MCF 10A (cell line): ENCODE measurements around the gene TNRC18. TPM values are rescaled to one million over a fixed set of nuclear protein-coding genes. Genes with fewer than 3 reads are reported as not detected.

Experiments
- BruUV-seq: library from RNA; stranded (reverse); fragments of 400-500 nt; replicated peaks from 2 replicates; lab custom pipeline; 2021; lab: Mats Ljungman, UMichigan
- CTCF ChIA-PET: fragments of 300-600 bp; sonication (Branson Sonifier 250); formaldehyde crosslinking; extraction: SDS; loops from one replicate; lab custom pipeline; 2021; ENCODE audit warnings: antibody characterized with exemption, inconsistent platforms; lab: Yijun Ruan, JAX
- POLR2A ChIA-PET: fragments of 300-600, 350-650 bp; sonication (Branson Sonifier 250); formaldehyde crosslinking; extraction: SDS; loops from one replicate; lab custom pipeline; 2020; ENCODE audit warnings: antibody characterized with exemption, inconsistent platforms; lab: Yijun Ruan, JAX
- DNase-seq: peaks from one replicate; pipeline ENCODE4 v3.0.0-alpha.2; 2018; ENCODE audit not compliant: unreplicated experiment
- H3K27ac Mint-ChIP-seq: one replicate; pipeline ENCODE4 v1.8.0; 2022; ENCODE audit warnings: mild to moderate bottlenecking, low read depth, mixed read lengths; ENCODE audit not compliant: unreplicated experiment
- H3K27me3 Mint-ChIP-seq: one replicate; pipeline ENCODE4 v1.8.0; 2022; ENCODE audit warnings: mixed read lengths; ENCODE audit not compliant: insufficient read depth, unreplicated experiment
- H3K36me3 Mint-ChIP-seq: one replicate; pipeline ENCODE4 v1.8.0; 2022; ENCODE audit warnings: mild to moderate bottlenecking, moderate library complexity, mixed read lengths; ENCODE audit not compliant: insufficient read depth, unreplicated experiment
- H3K4me1 Mint-ChIP-seq: one replicate; pipeline ENCODE4 v1.8.0; 2022; ENCODE audit warnings: mixed read lengths; ENCODE audit not compliant: insufficient read depth, unreplicated experiment
- H3K4me3 Mint-ChIP-seq: one replicate; pipeline ENCODE4 v1.8.0; 2022; ENCODE audit warnings: mild to moderate bottlenecking, moderate library complexity, mixed read lengths; ENCODE audit not compliant: unreplicated experiment
- H3K9me3 Mint-ChIP-seq: one replicate; pipeline ENCODE4 v1.8.0; 2022; ENCODE audit warnings: mixed read lengths; ENCODE audit not compliant: unreplicated experiment
- intact Hi-C: fragments of 100-400 bp; cut with micrococcal nuclease; formaldehyde crosslinking; loops from 2 replicates; pipeline ENCODE4 v1.14.1; 2022
- total RNA-seq: library from RNA; stranded (reverse); gene quantifications from 2 replicates; pipeline ENCODE4 v1.2.3, GENCODE V29; 2022
- TF ChIP-seq, protein P1 (sequence below): fragments of 200-600 bp; IDR thresholded peaks from one replicate; pipeline ENCODE4 v1.8.0; 2022; ENCODE audit warnings: antibody characterized with exemption, mild to moderate bottlenecking; ENCODE audit not compliant: unreplicated experiment

TNRC18 gene
- total RNA-seq, 1 experiment from 2014 or later = 132 TPM

GRCh38 chr7:5454485-5454884, 30.9 kb upstream of the TNRC18 start:
- Mint-ChIP-seq H3K4me1 (peaks cover 7% of the 10 kb centered on the region), H3K4me3 (no peak overlapping the region), H3K27me3 (peaks cover 11% of the 10 kb centered on the region), H3K9me3 (no peaks in the 10 kb centered on the region), H3K27ac (no peak overlapping the region), H3K36me3 (peaks cover 12% of the 10 kb centered on the region)
- POLR2A ChIA-PET = interaction anchor here (0.6 kb wide), 1 partner anchor 37 kb away, joined by 3 read pairs; no protein-coding TSS in a partner anchor
- intact Hi-C loops = loop anchor here (10.0 kb wide), 1 partner anchor 610 kb away; no protein-coding TSS in a partner anchor
- CTCF ChIA-PET = interaction anchor here (0.9 to 1.6 kb wide), 2 partner anchors 8 to 88 kb away, joined by 3 to 4 read pairs; no protein-coding TSS in a partner anchor
- no TSS peak for BruUV-seq
- TF ChIP-seq, protein P1, sequence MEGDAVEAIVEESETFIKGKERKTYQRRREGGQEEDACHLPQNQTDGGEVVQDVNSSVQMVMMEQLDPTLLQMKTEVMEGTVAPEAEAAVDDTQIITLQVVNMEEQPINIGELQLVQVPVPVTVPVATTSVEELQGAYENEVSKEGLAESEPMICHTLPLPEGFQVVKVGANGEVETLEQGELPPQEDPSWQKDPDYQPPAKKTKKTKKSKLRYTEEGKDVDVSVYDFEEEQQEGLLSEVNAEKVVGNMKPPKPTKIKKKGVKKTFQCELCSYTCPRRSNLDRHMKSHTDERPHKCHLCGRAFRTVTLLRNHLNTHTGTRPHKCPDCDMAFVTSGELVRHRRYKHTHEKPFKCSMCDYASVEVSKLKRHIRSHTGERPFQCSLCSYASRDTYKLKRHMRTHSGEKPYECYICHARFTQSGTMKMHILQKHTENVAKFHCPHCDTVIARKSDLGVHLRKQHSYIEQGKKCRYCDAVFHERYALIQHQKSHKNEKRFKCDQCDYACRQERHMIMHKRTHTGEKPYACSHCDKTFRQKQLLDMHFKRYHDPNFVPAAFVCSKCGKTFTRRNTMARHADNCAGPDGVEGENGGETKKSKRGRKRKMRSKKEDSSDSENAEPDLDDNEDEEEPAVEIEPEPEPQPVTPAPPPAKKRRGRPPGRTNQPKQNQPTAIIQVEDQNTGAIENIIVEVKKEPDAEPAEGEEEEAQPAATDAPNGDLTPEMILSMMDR = no peak
- DNase-seq = no peak

DNA sequence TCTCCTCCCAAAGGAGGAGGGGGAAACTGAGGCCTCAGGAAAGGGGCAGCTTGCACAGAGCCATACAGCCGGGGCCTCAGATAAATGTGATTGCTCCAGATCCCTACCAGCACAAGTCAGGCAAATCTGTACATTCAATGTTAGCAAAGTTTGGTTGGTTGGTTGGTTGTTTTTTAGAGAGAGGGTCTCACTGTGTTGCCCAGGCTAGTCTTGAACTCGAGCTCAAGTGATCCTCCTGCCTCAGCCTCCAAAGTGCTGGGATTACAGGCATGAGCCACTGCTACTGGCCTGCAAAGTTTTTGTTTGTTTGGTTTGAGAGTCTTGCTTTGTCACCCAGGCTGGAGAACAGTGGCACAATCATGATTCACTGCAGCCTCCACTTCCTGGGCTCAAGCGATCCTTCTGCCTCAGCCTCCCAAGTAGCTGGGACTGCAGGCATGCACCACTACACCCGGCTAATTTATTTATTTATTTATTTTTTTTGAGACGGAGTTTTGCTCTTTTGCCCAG, 30.0 kb upstream of the TNRC18 start:
- POLR2A ChIA-PET = interaction anchor here (0.5 to 0.6 kb wide), 2 partner anchors 37 to 331 kb away, joined by 3 read pairs; no protein-coding TSS in a partner anchor
- TF ChIP-seq, protein P1 = no peak
- Mint-ChIP-seq H3K9me3 (no peaks in the 10 kb centered on the region), H3K27ac (no peak overlapping the region), H3K27me3 (peaks cover 11% of the 10 kb centered on the region), H3K4me3 (no peak overlapping the region), H3K36me3 (peaks cover 12% of the 10 kb centered on the region), H3K4me1 (peaks cover 7% of the 10 kb centered on the region)
- CTCF ChIA-PET = interaction anchor here (0.6 to 1.6 kb wide), 3 partner anchors 9 to 88 kb away, joined by 3 to 4 read pairs (median 3); no protein-coding TSS in a partner anchor
- DNase-seq = no peak
- no TSS peak for BruUV-seq
- intact Hi-C loops = loop anchor here (10.0 kb wide), 1 partner anchor 609 kb away; no protein-coding TSS in a partner anchor

DNA sequence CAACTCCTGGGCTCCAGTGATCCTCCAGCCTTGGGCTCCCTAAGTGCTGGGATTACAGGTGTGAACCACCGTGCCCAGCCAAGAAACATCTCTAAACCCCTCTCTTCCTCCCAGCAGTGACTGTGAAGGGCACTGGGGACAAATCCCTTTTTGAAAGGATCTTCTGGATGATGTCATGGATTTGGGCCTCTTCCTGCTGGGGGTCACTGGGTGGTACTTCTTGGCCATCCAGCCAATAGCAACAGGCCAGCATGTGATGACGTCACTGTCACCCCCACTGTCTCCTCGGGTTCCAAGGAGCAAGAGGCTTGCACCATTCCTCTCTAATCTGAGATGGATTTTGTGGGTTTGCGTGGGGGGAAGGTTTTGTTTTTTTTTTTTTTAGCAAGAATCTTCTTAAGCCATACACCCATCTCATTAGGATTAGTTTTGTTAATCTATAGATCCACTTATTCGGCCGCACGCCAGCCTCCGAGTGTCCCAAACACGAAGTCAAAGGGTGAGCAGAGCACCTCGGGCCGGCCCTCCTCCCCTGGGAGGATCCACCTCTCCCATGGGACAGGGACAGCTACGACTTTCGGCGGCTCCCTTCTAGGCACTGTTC, 29.4 kb upstream of the TNRC18 start:
- TF ChIP-seq, protein P1 = no peak
- intact Hi-C loops = loop anchor here (10.0 kb wide), 1 partner anchor 608 kb away; no protein-coding TSS in a partner anchor
- H3K4me3 Mint-ChIP-seq = no peak overlapping the region
- H3K27ac Mint-ChIP-seq = peak overlapping the region; percentile 32
- H3K27me3 Mint-ChIP-seq = peaks cover 11% of the 10 kb centered on the region
- no TSS peak for BruUV-seq
- POLR2A ChIA-PET = interaction anchor here (0.5 to 1.2 kb wide), 2 partner anchors 56 to 332 kb away, joined by 3 to 5 read pairs; no protein-coding TSS in a partner anchor
- CTCF ChIA-PET = interaction anchor here (0.7 to 2.1 kb wide), 3 partner anchors 86 to 213 kb away, joined by 4 to 11 read pairs (median 4); no protein-coding TSS in a partner anchor
- H3K9me3 Mint-ChIP-seq = no peaks in the 10 kb centered on the region
- H3K4me1 Mint-ChIP-seq = peaks cover 7% of the 10 kb centered on the region
- DNase-seq = no peak
- peaks cover 12% of the 10 kb centered on the region for H3K36me3 Mint-ChIP-seq

DNA sequence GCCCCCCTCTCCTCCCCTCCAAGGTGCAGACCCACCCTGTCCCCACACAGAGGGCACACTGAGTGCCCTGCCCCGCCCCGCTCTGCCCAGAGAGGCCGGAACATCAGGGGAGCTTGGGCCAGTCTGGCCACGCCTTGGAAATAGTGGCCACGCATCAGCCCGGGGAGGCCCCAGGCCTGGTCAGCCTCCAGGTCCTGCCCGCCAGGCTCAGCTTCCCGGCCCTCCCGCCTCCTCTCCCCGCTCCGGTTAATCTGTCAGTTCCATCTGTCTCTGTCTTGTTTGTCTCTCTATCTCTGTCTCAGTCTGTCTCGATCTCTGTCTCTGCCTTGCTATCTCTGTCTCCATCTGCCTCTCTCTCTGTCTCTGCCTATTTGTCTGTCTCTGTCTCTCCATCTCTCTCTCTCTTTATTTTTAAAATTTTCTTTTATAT, 28.9 kb upstream of the TNRC18 start:
- intact Hi-C loops = loop anchor here (10.0 kb wide), 1 partner anchor 608 kb away; no protein-coding TSS in a partner anchor
- Mint-ChIP-seq H3K4me1 (peaks cover 7% of the 10 kb centered on the region), H3K27ac (peak overlapping the region; percentile 32), H3K27me3 (peaks cover 11% of the 10 kb centered on the region), H3K9me3 (no peaks in the 10 kb centered on the region), H3K4me3 (no peak overlapping the region), H3K36me3 (peaks cover 12% of the 10 kb centered on the region)
- no TSS peak for BruUV-seq
- TF ChIP-seq, protein P1 = no peak
- no peak for DNase-seq
- ChIA-PET CTCF (interaction anchor here (0.7 to 2.1 kb wide), 2 partner anchors 86 to 212 kb away, joined by 4 to 11 read pairs; no protein-coding TSS in a partner anchor), POLR2A (interaction anchor here (1.2 kb wide), 1 partner anchor 56 kb away, joined by 5 read pairs; no protein-coding TSS in a partner anchor)
